NCI-H526 treated with DMSO at 0.1 percent for 48 hours (cell line): Measurements from ENCODE around the gene TET1.
"Not testable (repeated sequence)": the region's sequence is repeated elsewhere in the genome, so short reads cannot be mapped to it uniquely, and the experiment has no call there.

Experiments
- DNase-seq: peaks from one replicate; lab custom pipeline; 2025; lab: John Stamatoyannopoulos, UW

Gene TET1

DNA sequence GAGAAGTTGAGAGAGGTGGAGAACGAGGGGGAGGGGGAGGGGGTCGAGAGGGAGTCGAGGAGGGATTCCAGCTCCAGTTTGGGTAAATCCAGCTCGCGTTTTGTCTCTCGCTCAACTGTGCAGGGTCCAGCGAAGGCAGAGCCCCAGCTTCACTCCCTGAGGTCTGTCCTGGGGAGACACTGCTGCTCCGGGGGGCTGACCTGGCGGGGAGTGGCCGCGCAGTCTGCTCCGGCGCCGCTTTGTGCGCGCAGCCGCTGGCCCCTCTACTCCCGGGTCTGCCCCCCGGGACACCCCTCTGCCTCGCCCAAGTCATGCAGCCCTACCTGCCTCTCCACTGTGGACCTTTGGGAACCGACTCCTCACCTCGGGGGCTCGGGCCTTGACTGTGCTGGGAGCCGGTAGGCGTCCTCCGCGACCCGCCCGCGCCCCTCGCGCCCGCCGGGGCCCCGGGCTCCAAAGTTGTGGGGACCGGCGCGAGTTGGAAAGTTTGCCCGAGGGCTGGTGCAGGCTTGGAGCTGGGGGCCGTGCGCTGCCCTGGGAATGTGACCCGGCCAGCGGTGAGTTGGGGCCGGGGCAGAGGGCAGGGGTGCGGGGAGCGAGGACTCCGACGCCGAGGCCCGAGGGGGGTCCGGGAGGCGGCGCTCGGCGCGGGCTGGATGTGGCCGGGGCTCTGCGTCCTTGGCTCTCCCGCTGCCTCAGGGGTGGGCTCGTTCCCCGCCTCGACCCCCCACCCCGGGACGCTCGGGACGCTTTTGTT is at the start of gene TET1:
Gene TET1, plus strand, starts transcription at position 152 of the 757 bp plus-strand sequence. CDS start 12,002 bp downstream, outside the sequence.
- DNase-seq: peak; percentile 57

DNA sequence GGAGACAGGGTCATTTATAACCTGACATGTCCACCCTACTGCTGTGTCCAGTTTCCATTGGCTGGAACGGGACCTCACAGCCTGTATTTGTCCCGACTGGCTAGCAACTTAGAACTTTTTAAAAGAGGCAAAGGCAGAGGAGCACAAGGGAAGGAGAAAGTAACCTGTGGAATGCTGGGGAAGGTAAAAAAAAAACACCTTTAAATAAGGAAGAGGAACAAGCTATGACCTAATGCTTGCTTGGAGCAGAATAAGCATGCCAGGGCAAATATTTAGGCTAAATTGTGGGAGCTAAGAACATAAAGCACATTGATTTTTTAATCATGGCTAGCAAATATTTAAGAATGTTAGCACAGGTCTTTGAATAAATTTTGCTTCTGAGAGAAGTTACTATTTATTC is 43.9 kb upstream of the TET1 start:
- not testable (repeated sequence) for DNase-seq

DNA sequence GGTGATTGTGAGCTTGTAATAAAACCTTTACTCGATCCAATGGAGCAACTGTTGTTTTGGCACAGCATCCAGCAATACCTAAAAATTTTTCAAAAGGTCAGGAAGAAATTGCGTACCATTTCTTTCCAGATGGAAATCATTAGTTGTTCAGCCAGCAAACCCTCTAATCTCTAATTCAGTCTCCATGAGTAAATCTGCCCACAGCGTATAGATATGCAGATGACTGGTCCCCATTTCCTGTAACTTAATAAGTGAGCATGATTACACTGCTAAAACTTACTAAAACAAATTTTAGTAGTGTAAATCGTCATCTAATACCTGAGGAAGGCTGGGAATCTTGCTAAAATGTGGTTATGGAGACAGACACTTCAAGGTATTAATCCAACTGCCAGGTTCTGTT is 43.4 kb upstream of the TET1 start:
- no peak for DNase-seq

DNA sequence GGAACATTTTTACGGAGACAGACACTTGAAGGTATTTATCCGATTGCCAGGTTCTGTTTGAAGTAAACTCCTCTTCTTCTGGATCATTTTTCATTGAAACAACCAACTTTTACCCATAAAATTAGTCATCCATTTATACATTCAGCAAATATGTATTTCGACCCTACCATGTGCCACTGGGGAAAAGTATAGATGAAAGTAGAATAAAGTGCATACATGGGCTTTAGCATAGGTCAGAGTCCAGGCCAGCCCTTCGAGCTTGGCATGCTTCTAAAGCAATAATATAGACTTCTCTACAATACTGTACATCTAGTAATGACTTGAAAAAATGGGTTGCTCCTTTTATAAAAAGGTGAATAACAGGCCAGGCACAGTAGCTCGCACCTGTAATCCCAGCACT is 42.9 kb upstream of the TET1 start:
- no peak for DNase-seq

DNA sequence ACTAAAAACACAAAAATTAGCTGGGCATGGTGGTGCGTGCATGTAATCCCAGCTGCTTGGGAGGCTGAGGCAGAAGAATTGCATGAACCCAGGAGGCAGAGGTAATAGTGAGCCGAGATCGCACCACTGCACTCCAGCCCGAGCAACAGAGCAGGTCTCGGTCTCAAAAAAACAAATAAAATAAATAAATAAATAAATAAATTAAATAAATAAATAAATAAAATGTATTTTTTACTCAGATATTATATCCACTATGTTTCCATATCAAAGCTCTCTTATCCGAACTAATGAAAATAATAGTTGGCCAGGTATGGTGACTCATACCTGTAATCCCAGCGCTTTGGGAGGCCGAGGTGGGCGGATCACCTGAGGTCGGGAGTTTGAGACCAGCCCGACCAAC is 41.5 kb upstream of the TET1 start:
- DNase-seq: not testable (repeated sequence)

DNA sequence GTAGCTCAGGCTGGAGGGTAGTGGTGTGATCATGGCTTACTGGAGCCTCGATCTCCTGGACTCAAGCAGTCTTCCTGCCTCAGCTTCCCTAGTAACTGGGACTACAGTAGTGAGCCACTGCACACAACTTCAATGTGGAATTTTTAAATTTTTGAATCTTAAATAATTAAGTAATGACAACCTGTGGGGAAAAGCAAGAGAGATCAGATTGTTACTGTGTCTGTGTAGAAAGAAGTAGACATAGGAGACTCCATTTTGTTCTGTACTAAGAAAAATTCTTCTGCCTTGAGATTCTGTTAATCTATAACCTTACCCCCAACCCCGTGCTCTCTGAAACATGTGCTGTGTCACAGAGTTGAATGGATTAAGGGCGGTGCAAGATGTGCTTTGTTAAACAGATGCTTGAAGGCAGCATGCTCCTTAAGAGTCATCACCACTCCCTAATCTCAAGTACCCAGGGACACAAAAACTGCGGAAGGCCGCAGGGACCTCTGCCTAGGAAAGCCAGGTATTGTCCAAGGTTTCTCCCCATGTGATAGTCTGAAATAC is 34.6 kb upstream of the TET1 start:
- DNase-seq: not testable (repeated sequence)

DNA sequence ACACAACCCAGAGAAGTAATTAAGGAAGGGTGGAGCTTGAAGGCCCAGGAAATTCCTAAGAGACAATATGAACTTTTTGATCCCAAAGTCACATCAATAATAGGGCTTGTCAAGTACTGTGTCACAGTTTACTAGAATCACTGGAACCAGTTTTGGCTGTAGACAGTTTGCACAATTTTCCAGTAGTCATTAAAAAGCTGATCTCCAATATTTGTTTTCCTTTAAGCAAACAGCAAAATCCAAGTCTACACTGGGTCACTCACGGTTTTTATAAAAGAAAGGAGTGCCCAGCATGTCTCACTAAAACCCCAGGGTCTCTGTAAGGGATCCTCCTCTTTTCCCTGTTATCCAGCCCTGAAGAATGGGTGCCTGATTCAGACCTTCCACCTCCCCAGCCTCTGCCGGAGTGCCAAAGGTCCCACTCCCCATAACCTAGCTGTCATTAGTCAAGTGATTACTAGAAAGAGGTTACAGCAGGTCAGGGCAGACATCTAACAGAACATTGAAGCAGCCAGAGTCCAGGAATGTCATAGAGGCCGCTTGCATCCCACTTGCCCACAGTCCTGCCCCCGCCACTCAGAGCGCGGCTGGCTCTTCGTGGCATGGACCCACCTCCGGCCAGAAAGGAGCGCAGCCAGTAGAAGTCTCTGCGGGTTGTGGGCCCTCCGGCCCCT is 33.4 kb upstream of the TET1 start:
- no peak for DNase-seq

DNA sequence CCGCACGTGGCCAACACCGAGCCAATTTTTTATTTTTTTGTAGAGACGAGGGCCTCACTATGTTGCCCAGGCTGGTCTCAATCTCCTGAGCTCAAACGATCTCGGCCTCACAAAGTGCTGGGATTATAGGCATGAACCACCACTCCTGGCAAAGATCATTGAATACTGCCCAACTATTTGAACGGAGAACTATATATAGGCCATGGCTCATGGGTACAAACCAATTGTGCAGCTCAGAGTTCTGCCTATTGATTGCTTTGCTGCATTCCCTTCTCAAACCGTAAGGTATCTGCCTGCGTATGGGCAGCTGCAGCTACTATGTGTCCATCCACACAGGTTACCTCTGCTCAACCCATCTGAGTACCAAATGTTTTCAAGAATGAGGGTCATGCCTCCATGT is 23.2 kb upstream of the TET1 start:
- DNase-seq: no peak

DNA sequence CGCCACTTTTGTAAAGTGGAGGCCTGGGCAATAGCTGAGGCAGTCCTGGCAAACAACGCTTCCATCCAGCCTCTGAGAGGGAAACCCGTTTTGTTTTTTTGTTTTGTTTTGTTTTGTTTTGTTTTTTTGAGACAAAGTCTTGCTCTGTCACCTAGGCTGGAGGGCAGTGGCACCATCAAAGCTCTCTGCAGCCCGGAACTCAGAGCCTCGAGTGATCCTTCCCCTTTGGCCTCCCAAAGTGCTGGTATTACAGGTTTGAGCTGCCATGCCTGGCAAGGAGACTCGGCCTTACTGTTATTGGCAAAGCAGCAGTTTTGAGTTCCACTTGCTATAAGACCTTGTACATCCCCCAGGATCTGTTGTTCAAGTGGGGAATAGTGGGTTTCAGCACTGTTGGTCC is 22.3 kb upstream of the TET1 start:
- no peak for DNase-seq

DNA sequence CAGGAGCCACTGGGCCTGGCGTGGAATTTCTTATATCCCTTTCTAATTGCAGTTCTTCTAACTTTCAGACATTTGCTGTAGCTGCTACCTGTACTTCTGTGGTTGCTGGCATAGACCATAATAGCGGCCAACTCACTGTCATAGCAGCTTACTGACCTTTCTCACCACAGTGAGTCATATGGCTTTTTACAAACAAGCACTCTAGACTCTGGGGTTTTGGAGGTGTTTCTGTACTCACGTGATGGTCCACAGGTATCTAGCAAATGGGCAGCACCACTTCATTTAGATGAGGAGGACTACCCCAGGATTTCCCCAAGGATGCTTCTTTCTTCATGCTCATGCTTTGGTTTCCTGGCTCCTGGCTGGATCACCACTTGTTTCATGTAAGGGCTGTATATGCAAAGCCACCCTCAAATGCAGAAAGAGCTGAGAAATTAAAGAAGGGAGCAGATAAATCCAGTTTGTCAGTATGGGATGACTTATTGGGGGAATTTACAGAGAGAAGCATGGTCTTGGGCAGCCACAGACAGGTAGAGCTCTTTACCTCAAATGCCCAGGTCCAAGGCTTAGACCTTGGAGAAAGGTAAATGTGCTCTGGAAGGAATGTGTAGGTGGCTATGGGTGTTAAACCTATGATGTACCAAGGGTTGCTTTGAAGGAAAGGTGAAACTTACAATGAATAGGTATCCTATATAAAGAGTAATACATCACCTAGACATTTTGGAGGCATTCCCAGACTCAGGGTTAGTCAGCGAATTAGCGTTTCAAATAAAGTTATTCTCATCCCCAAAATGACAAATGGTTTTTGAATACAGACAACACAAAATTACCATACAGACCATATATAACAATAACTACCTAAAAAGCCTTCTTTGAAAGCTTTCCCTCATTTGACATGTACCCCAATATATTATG is 16.9 kb upstream of the TET1 start:
- DNase-seq: no peak

DNA sequence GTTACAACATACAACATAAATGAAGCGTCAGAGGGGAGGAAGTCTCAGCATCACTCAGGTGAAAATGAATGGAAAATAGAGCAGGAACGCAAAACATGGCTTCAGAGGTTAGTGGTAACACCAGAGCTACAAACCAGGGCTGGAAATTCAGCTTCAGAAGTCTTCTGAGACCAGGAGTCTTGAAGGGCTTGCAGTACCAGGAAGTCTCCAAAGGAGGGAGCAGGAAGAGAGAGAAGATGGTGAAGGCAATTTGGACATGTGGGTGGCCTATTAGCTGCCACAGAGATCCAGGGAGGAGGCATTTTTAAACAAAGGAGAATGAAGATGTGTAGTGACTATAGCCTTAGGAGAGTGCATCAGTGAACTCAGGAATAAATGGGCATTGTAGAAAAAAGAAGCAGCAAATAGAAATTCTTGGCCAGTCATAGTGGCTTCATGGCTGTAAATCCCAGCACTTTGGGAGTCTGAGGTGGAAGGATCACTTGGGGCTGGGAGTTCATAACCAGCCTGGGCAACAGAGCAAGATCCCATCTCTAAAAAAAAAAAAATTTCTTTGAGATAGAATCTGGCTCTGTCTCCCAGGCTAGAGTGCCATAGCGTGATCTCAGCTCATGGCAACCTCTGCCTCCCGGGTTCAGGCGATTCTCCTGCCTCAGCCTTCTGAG is 9.3 kb upstream of the TET1 start:
- peak; percentile 39 for DNase-seq

DNA sequence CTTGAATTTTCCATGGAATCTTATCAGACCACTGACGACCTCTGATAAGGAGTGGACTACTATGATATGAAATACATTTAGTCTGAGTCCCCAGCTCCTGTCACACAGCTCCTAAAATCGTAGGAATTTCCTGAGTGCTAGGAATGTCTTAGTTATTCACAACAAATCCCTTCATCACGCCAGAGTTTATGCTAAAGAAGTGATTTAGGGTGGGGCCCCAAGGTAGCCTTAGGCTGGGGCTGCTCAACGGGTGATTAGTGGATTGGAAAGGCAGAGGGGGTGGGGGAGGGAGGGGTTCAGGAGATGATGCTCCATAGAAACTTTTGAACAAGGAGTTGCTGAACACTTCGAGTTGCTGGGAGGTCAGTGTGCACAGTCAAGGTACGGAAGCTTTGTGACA is 7.0 kb upstream of the TET1 start:
- DNase-seq: no peak

DNA sequence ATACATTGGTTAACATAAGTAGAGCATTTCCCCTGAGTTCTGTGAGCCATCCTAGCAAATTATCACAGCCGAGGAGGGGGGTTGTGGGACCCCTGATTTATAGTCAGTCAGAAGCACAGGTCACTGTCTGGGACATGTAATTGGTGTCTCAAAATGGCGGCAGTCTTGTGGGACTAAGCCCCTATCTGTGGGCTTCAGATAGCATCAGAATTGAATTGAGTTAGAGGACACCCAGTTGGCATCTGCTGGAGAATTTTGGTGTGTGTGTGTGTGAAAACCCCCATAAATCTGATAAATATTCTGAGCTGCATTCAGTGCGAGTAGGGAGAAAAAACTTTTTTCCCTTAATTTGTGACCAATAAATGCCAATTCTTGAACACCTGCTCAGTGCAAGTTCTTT is 6.5 kb upstream of the TET1 start:
- no peak for DNase-seq

DNA sequence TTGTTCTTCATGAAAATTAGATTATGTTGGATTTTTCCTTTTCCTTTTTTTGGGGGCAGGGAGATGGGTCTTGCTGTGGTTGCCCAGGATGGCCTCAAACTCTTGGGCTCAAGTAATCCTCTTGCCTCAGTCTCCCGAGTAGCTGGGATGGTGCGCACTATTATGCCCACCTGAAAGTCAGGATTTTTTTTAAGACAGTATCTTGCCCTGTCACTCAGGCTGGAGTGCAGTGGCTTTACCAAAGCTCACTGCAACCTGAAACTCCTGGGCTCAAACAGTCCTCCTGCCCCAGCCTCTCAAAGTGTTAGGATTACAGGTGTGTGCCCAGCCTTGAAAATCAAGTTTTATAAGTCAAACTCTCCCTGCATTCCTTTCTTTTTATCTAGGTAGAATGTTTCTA is 1.7 kb upstream of the TET1 start:
- DNase-seq: no peak

DNA sequence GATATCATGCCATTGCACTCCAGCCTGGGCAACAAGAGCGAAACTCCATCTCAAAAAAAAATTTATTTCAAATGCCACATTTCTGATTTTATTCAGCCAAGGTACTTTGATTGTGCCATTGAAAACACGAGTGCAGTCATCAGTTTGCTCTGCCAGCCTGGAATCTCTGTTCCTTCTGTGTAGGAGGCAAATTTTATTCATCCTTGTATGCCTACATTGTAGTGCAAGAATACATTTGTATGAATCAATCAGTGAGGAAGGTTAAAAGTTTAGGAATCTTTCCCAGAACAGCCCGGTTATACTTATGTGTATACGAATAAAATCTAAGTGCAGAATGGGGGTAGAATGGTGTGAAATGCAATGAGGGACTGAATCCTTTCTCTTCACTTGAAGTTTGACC is 886 bp upstream of the TET1 start:
- DNase-seq: no peak

DNA sequence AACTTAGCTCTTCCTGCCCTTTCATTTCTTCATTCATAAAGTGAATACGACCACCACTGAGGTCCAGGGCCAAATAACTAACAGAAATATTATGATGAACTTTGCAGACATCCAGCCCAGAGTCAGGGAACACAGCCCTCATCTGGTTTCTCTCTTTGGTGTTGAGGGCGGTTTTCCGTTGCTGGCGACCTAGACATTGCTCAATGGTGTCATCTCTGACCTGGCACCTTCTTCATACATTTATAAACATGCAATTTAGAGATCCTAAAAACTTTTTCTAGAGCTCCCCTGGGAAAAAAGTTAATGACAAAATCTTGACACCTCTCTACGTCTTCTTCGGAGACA is 324 bp upstream of the TET1 start:
- no peak for DNase-seq

DNA sequence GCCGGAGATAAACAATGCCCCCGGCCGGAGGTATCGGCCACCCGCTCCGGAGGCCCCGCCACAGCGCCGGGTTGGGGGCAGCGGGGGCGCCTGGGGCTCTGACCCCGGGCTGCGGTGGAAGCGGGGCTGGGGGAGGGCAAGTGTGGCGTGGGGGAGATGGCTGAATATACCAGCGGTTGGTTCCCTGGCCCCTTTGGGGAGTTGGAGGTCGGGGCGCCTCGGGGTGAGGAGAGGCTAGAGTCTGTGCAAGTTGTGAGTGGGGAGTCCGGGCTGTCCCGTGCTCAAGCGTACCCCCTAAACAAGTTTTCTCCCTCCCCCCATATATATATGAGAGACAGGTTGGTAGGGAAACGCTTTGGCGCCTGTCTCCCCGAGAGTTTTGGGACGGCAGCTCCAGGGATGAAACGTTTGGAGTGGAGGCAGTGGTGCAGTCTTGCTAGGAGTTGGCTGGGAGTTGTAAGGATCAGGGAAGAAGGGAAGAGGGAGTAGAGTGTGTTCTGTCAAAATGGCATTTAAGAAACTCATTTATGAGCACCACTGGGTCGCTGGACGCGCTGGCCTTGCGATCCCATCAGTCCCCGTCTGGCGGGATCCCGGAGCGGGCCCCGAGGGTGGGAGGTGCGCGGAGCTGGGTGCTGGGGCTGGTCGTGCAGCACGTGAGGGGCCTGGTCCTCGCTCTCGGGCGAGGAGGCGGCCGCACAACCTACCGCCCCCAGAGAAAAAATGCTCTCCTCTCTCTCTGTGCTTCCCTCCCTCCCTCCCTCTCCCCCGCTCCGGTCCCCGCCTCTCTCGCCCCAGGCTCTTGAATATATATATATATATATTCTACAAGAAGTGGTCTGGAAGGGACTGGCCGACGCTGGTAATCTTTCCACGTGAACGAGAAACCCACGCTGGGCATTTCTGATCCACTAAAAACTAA is 1.1 kb downstream of the TET1 start:
- peak; percentile 16 for DNase-seq

DNA sequence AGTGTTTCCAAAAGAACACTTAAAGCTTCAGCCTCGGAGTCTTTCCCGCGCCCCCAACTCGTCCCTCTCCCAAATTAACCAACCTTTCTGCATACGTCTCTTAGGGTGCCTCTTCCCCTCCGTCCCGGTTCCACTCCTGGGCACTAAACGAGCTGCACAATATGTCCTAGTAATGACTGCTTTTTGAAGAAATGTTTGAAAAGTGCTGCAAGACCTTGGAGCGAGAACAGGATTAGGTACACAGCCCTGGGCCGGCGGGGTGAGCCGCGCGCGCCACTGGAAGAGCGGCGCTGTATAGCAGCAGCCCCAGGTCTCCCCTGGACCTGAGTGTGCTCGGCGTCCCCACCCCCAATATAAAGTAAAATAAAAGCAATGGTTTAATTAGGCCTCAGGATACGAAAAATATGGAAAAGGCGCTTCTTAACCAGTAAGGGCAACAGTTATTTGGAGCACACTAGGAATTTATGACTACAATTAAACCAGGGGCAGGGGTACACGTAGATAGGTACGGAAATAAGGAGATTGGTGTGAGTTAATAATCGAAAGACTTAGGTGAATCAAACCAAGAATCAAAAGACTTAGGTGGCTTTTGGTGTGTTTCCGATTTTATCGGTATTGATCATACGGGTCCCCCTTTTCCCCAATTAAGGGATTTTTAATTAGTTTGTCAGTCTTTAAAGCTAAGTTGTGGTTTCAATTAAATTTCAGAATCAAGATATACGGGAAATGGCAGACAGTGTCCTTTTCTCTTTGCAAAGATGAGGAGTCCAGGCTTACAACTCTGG is 1.9 kb downstream of the TET1 start:
- peak; percentile 44 for DNase-seq

DNA sequence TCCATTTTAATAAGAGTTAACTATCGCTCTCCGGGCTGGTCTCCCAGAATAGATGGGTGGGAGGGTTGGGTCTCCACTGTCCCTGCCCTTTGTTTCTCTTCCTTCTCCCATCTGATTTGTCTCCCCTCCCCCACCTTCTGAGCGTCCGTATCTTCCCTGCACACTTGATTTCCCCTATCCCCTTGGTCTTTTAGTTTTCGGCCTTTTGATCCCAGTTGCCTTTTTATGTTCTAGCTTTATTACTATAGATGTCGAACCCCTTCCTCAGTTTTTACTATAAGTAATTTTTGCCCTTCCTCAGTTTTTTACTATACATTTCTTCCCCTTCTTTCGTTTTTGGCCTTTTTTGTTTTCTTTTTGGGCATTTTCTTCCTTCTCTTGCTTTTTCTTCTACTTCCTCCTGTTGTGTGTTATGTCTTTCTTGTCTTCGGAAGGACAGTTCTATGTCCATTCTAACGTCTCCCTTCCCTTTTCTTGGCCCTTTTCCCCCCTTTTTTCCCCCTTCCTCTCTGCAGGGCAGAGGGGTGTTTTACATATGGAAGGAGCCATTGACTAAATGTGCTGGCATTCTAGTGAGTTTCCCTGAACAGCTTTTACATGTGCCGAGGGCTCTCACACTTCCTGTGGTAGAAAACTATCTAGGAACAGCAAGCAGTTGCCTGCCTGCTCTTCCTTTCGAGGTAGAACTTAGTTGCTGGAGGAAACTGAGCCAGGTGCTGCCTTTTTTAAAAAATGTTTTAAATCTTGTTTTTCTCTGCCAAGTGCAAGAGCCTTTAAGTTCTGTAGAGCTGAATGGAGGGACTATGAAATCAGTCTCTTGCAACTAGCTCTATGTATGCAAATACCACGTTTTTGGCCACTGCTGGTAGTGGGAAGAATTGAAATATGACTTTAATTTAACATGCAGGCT is 2.8 kb downstream of the TET1 start:
- DNase-seq: peak; percentile 52
